ENCODE results near the gene DPP8.

DPP8 gene

DNA sequence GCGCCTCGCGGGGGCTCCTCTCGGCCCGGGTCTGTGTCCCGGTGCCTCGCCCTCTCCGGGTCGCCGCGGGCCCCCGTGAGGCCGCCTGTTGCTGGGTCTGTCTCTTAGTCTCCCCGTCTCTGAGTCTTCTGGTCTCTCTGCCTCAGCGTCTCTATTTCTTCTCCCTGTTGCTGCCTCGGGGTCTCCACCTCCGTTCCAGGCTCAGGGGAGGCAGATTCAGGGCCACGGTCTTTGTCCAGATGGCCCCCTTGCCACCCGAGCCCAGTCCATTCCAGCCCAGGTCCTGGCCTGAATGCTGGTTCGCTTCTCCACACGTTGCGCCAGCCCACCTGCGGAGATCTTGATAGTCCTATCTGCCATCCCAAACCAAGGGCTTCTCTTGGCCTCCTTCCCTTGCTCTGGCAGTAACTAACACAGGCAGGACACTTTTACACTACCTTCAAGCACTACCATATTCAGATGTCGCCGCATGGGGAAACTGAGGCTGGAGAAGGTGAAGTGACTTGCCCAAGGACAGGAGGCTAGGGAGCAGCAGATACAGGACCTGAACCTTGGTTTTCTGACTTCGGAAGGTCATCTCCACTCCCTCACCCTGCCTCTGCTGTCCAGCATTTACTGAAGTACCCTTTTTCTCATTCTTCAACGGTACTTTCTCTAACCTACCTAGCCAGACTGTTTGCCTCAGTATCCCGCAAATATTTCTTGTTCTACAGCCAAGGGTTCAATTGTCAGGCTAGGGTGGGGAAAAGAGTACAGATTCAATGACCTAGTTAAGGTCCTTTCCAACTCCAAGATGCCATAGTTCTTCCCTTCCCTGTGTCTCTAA is 94.1 kb downstream of the DPP8 start:
- no peak for DNase-seq

GRCh38 chr15:65421360-65422215 is 95.9 kb downstream of the DPP8 start:
- DNase-seq = no peak

DNA sequence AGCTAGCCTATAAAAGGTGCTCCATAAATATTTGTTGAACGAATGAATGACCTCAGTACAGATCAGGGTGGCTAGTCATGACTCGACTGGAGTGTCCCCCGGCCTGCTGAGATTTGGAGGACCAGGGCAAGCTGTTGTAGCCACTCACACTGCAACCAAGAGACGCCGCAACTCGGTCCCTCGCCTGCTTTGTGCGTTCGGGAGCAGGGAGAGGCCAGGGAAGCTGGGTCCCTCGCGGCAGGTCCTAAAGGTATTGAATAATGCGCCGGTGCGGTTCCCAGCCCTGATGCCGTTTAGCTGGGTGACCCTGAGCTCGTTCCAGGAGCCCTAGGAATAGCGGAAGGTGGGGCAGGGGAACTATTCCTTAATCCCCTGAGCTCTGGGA is 96.5 kb downstream of the DPP8 start:
- DNase-seq = no peak

DNA sequence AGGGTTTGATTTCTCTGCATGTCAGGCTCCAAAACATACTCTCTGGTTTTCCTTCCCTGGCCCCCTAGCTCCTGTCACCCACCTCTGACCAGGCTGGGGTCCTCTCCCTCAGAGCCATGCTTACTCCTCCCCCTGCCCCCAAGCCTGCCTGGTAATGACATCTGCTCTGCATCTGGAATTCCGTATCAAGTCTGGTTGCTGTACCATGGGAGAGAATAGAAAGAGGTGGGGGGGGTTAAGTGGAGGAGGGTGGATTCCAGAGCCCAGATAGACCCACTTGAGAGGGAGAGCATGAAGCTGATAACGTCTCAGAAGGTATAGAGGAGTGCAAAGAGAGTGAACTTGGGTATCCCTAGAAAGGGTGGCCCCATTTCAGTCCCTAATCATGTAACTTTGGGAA is 98.9 kb downstream of the DPP8 start:
- no peak for DNase-seq

DNA sequence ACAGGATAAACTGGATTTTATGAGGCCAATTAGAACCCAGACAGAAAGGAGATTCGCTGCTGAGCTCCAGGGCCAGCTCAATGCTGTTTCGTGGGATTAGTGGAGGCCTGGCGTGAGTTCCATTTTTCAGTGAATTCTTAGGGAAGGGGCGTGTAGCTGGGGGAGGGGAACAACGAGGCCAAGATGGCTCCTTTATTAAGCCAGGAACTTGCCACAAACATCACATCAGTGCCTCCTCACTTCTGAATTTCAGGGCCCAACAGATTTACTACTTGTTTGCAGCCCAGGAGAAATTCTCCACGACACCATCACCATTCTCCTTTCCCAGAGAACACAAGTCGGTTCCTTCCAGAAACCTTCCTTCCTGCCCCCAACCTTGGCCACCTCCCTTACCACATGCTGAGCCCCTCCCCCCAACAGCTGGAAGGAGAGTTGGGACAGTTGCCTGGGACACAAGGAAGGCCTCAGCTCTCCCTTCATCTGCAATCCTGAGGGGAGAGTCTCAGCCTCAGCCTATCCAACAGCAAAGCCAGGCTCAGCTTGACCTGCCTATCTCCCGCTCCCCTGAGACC is 100.6 kb downstream of the DPP8 start:
- no peak for DNase-seq

DNA sequence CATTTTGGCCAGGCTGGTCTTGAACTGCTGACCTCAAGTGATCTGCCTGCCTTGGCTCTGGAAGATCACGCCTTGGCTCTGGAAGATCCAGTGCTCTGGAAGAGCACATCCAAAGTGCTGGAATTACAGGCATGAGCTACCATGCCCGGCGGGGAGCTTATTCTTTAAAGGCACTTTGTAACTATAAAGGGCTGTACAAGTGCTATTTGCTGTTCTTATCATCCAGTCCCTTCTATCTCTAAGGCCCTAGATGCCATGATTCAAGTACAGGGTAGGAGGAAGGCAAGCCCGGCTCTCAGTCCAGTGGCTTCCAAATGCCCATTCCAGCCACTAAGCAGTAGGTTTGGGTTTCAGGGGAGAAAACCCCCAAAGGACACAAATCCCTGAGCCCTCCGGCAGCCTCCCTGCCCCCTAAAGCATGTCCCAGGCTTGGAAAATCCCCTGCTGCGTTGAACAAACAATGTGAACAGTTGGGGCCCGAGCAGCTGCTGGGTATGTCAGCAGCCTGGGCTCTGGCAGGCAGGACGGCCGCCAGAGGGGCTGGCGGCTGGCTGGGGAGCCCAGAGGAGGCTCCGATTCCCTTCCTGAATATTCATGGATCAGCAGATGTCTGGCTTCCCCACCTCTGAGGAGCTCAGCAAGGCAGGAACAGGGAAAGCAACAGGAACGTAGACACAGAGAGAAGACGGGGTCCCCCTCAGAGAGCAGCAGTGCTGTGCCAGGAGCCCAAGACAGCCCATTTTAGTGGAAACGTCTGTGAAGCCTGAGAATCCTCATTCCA is 102.5 kb downstream of the DPP8 start:
- no peak for DNase-seq

DNA sequence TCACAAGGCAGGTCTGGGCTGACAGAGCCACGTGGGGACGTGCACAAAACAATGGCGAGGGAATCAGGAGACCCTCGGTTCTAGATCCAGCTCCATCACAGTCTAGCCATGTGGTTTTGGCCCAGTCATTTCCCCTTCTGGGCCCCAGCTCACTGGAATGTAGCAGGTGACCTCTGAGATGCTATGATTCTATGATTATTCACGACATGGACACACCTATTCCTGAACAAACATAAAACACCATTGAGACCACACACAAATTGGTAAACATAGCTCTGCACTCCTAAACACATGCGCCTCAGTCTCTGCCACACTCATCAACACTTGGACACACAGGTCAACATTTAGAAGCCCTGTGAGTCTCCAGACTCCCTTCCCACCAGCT is 103.7 kb downstream of the DPP8 start:
- DNase-seq = no peak

- DNase-seq = no peak
Measured at GRCh38 chr15:65413051-65413759, 104.3 kb downstream of the DPP8 start.

DNA sequence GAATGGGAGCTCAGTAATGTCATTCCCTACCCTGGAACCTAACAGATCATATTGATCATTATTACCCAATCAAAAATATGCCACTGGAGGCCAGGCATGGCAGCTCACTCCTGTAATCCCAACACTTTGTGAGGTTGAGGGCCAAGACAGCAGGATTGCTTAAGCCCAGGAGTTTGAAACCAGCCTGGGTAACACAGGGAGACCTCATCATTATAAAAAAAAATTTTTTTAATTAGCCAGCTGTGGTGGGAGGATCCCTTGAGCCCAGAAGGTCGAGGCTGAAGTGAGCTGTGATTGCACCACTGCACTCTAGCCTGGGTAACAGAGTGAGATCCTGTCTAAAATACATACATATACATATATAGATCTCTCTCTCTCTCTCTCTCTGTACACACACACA is 104.9 kb downstream of the DPP8 start:
- DNase-seq = no peak

GRCh38 chr15:65411465-65412071 is 105.9 kb downstream of the DPP8 start:
- no peak for DNase-seq

GRCh38 chr15:65410972-65411371 is 106.5 kb downstream of the DPP8 start:
- no peak for DNase-seq

GRCh38 chr15:65410036-65410435 is 107.5 kb downstream of the DPP8 start:
- DNase-seq = no peak

- DNase-seq = no peak
Measured at GRCh38 chr15:65409036-65409631, 108.4 kb downstream of the DPP8 start.

DNA sequence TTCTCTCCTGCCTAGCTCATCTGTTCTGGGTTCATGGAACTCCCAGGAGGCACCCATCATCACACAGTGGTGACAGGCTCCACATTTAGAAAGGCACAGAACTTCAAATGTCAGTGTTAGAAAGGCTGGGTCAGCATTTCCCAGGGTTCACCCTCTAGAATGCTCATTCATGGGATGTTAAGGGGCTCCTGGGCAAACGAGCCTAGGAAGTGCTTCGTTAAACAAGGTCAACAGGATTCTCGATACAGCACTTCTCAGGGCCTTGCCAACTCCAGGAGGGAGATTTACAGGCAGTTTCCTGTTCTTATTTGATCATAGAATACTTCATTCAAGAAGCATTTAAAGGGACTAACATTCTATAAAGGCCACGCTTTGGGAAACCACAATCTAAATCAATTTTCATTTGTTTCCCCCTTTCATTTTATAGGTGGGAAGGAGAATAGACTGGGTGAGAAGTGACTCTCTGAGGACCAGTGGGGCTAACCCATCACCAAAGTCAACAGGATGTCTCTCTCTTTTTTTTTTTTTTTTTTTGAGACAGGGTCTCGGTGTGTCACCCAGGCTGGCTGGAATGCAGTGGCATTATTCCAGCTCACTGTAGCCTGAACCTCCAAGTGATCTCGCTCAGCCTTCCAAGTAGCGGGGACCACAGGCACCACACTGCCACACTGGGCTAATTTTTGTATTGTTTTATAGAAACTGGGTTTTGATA is 109.0 kb downstream of the DPP8 start:
- DNase-seq = no peak

- no peak for DNase-seq
Measured at GRCh38 chr15:65406424-65407000, 111.0 kb downstream of the DPP8 start.

DNA sequence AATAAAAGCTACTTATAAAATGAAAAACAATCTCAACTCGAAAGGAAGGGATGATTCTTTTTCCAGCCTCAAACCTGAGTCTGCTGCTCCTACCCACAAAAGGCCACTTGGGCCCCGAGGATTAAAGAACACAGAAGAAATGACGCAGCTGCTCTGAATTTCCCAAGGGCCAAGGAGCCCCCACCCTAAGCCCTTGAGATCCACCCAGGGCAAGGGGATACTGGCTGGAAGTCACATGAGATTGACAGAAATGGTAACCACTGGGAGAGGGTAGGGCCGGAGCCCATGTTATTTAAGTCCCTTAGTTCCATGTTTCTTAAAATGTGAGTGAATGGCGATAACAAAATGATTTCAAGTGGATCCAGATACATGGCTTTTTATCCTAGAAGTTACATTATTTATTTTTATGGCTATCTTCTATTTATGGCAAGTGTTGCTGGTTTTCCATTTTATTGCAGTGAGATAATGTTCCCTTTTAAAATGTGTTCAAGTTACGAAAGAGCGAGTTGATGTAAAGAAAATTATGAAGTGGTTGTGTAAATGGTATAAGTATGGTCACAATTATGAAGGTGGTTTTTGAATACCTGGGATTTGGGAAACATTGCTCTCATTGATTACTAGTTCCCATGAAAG is 111.6 kb downstream of the DPP8 start:
- DNase-seq = no peak

DNA sequence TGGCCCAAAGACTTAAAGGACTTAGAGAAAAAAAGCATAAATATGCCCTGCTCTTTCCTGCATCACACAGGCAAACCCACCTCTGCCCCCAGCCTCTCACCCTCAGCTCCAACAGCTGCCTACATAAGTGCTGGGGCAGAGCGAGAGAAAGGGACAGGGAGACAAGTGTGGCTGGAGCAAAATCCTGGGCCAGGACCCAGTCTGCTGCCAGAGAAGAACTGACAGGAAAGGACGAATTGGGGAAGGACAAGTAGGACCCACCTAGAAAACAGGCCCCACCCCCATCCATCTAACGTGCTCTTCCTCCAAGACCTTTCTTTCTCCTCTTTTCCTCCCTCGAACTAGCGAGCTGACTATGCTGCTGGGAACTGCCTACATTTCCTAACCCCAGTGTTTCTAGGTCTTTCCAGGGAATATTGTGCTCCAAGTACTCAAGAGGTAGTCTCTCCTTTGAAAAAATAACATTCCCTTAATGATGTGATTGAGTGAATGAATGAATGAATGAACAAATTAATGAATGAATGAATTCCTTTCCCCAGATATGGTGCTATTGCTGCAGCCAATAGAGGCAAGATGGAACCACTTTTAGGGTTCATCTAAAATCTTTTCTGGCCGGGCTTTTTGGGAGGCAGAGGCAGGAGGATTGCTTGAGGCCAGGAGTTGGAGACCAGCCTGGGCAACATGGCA is 113.2 kb downstream of the DPP8 start:
- no peak for DNase-seq

DNA sequence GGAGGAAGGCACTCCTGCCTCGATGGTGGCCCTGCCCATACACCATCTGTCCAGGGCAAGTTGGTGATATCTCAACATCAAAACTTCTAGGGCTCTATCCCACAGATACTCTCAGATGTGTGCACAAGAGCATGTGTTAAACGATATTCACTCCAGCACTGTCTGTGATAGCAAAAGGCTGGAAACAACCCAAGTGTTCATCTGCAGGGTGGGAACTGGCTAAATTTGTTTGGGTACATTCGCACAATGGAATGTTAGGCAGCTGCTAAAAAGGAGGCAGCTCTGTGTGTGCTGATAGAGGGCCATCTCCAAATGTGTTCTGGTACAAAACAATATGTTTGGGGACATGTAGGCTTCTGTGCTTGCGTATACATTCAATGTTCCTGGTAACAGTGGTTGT is 114.5 kb downstream of the DPP8 start:
- no peak for DNase-seq

DNA sequence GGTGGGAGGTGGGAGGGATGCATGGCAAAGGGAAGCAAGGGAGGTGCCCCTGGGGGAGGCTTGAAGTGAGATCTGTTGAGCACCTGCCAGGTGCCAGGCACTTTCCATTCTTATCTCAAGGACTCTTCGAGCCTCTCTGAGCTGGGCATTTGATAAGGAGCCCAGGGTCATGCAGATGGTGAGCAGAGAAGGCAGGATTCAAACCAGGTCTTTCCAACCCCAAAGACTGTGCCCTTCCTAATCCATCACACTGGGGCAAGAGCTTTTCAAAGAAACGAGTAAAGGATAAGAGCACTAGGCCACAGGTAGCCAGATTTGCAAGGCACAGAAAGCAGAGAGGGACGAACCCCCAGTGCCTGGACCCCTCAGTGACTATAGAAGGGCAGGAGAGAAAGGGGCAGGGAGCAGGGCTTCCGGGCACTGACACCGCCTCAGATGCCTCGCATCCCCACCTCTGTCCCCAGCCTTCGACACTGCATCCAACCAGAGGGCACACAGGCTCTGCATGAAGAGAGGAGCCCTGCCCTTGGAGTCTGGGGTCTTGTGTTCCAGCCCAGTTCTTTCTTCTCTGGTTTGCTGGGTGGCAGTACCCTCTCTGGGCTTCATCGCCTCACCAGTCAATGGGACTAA is 115.8 kb downstream of the DPP8 start:
- DNase-seq = no peak
